ENCODE data around the gene CCDC87.

Gene CCDC87

DNA sequence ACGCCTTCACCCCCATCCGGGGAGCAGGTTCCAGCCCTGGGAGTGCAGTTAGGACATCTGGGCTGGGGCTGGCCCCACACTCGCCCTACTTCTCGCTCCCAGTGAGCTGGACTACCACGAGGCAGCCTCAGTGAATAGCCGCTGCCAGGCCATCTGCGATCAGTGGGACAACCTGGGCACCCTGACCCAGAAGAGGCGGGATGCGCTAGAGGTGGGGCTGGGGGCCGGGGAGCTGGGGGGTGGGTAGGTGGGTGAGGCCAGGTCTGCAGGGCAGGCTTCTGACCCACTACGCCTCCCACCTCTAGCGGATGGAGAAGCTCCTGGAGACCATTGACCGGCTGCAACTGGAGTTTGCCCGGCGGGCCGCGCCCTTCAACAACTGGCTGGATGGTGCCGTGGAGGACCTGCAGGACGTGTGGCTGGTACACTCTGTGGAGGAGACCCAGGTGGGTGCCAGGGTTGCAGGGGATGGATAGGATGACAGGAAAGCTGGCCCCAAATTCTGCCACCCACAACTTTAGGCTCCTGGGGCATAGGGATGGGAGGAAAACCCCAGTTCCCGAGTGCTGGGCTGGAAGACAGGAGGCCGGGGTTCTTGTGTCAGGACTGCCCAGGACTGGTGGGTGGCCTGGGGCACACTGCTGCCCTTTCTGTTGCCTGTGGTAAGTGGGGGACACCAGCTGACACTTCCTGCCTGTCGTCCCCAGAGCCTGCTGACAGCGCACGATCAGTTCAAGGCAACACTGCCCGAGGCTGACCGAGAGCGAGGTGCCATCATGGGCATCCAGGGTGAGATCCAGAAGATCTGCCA lies 32.8 kb downstream of the CCDC87 start:
- TF ChIP-seq, protein P1, sequence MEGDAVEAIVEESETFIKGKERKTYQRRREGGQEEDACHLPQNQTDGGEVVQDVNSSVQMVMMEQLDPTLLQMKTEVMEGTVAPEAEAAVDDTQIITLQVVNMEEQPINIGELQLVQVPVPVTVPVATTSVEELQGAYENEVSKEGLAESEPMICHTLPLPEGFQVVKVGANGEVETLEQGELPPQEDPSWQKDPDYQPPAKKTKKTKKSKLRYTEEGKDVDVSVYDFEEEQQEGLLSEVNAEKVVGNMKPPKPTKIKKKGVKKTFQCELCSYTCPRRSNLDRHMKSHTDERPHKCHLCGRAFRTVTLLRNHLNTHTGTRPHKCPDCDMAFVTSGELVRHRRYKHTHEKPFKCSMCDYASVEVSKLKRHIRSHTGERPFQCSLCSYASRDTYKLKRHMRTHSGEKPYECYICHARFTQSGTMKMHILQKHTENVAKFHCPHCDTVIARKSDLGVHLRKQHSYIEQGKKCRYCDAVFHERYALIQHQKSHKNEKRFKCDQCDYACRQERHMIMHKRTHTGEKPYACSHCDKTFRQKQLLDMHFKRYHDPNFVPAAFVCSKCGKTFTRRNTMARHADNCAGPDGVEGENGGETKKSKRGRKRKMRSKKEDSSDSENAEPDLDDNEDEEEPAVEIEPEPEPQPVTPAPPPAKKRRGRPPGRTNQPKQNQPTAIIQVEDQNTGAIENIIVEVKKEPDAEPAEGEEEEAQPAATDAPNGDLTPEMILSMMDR (conservative IDR thresholded peaks at IDR 0.05; ENCODE audit: low read depth, low read length): no peak
- H3K4me3 ChIP-seq (ENCODE audit: low read length): no peak overlapping the region
- no peak for DNase-seq (ENCODE audit: low read depth)

DNA sequence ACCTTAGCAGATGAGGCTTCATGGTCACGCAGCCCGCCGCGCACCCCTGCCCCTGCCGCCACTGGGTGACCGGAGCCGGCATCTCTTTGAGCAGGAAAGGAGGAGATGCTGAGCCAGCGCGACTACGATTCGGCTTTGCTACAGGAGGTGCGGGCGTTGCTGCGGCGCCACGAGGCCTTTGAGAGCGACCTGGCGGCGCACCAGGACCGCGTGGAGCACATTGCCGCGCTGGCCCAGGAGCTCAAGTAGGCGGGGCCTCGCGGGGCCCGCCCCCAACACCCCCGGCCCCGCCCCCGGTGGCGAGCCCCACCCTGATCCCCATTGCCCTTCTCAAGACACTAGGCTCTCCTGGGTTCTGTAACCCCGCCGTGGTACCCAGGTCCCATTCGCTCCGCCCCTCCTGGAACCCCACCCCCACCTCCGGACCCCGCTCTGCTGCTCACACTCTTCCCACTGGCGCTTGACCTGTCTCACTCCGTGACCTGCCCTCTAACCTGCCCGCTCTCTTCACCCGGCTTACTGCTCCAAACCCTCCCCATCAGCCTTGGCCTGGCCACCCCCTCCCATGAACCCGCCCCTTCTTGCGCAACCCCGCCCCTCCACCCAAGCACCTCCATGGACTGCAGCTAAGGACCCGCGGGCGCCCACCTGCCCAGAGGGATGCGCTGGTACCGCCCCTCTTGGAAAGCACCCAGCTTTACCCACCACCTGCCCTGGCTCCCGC lies 33.6 kb downstream of the CCDC87 start:
- DNase-seq (ENCODE audit: low read depth): no peak
- TF ChIP-seq, protein P1 (conservative IDR thresholded peaks at IDR 0.05; ENCODE audit: low read depth, low read length): no peak
- H3K4me3 ChIP-seq (ENCODE audit: low read length): no peak overlapping the region

DNA sequence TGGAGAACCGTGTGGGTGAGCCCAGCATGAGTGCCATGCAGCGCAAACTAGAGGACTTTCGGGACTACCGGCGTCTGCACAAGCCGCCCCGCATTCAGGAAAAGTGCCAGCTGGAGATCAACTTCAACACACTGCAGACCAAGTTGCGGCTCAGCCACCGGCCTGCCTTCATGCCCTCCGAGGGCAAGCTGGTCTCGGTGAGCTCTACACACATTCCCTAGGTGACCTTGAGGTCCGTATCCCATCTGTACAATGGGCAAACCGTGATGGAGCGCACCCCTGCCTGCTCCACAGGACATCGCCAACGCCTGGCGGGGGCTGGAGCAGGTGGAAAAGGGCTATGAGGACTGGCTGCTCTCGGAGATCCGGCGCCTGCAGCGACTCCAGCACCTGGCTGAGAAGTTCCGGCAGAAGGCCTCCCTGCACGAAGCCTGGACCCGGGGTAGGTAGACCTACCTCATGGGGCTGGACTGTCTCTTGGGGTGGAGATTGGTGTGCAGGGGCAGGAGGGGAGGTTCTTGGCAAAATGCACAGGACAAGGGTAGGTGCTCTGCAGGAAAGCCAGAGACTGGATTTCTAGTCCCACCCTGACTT lies 35.0 kb downstream of the CCDC87 start:
- TF ChIP-seq, protein P1 (conservative IDR thresholded peaks at IDR 0.05; ENCODE audit: low read depth, low read length): no peak
- H3K4me3 ChIP-seq (ENCODE audit: low read length): no peak overlapping the region
- no peak for DNase-seq (ENCODE audit: low read depth)

DNA sequence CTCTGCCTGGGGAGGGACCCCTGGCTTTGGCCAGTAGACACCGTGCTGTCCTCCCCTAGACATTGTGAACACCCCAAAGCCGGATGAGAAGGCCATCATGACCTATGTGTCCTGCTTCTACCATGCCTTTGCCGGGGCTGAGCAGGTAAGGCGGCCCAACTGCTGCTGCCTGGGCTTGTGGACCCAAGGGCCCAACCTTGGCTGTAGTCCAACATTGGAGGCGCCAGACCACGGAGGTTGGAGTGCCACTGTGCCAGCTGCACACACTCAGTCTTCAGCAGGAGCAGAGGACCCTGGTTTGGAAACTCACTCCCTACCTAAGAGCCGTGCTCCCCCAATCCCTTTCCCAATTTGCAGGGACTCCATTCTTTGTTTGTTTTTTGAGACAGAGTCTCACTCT lies 36.8 kb downstream of the CCDC87 start:
- TF ChIP-seq, protein P1 (conservative IDR thresholded peaks at IDR 0.05; ENCODE audit: low read depth, low read length): no peak
- no peak for DNase-seq (ENCODE audit: low read depth)
- no peak overlapping the region for H3K4me3 ChIP-seq (ENCODE audit: low read length)

DNA sequence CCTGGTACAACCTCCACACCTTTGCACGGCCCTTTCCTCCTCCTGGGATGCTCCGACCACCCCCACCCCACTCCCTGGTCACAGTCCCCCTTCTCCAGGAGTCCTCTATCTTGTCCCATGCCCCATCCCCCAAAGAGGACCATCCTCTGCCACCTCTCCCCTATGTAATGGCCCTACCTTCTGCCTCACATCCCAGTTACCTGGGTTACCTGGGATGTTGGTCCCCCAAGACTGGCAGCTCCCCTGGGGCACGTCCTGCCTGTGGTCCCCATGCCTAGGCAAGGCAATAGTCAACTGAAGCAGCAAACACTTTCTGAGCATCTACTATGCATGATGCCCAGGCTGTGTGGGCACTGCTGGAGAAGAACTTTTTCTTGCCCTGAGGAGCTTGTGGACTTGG lies 37.4 kb downstream of the CCDC87 start:
- TF ChIP-seq, protein P1 (conservative IDR thresholded peaks at IDR 0.05; ENCODE audit: low read depth, low read length): no peak
- H3K4me3 ChIP-seq (ENCODE audit: low read length): no peak overlapping the region
- no peak for DNase-seq (ENCODE audit: low read depth)

DNA sequence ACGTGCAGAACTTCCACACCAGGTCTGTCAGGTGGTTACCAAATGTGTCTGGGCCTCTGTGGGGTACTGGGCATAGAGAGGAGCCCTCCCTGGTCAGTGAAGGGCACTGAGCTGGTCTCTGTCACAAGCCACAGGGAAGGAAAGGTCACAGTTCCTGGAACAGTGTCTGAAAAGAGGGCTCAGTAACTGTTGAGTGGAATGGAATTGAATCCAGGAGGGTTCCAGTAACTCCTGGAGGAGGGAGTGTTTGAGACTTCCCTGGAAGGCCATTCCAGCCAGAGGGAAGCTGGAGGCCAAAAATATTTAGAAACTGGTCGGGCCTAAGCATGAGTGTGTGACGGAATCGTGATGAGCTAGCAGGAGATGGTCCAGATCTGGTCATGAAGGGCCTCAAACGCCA lies 38.3 kb downstream of the CCDC87 start:
- TF ChIP-seq, protein P1 (conservative IDR thresholded peaks at IDR 0.05; ENCODE audit: low read depth, low read length): no peak
- no peak overlapping the region for H3K4me3 ChIP-seq (ENCODE audit: low read length)
- DNase-seq (ENCODE audit: low read depth): no peak

Data from retinal pigment epithelial cell (primary cell).